OCI-LY7 (cell line): ENCODE data around the gene OR1F1. TPM values are rescaled to one million over a fixed set of nuclear protein-coding genes. Genes with fewer than 3 reads are reported as not detected.

Experiments
- BruUV-seq: library from RNA; stranded (reverse); fragments of 400-500 nt; replicated peaks from 2 replicates; lab custom pipeline; 2021; lab: Mats Ljungman, UMichigan
- CTCF ChIA-PET: fragments of 300-600 bp; sonication (Branson Sonifier 250); formaldehyde crosslinking; loops from one replicate; lab custom pipeline; 2022; ENCODE audit warnings: antibody characterized with exemption; ENCODE audit not compliant: unreplicated experiment; lab: Charles Lee
- POLR2A ChIA-PET: fragments of 300-600 bp; sonication (Branson Sonifier 250); formaldehyde crosslinking; loops from one replicate; lab custom pipeline; 2022; ENCODE audit warnings: antibody characterized with exemption; lab: Charles Lee
- DNase-seq: peaks from one replicate; pipeline ENCODE4 v3.0.0-alpha.2; 2015; ENCODE audit warnings: low spot score
- H2AFZ ChIP-seq: fragments of 200-600 bp; sonication (generic), shearing (Covaris generic); 2 replicates; pipeline ENCODE4 v1.6.1; 2014; ENCODE audit warnings: mild to moderate bottlenecking, antibody characterized with exemption, low read length, moderate library complexity
- H3K27ac ChIP-seq: fragments of 200-600 bp; sonication (generic); 2 replicates; pipeline ENCODE4 v1.5.1; 2014; ENCODE audit warnings: mixed run types, low read depth, mild to moderate bottlenecking, moderate library complexity, low read length, inconsistent platforms; ENCODE audit not compliant: poor library complexity, severe bottlenecking
- H3K36me3 ChIP-seq: fragments of 200-600 bp; sonication (generic); 2 replicates; pipeline ENCODE4 v1.6.1; 2014; ENCODE audit warnings: mild to moderate bottlenecking, antibody characterized with exemption, low read length, moderate library complexity, mixed read lengths; ENCODE audit not compliant: insufficient read depth
- H3K4me1 ChIP-seq: fragments of 200-600 bp; sonication (generic); 2 replicates; pipeline ENCODE4 v1.5.1; 2014; ENCODE audit warnings: mild to moderate bottlenecking, low read length; ENCODE audit not compliant: insufficient read depth, poor library complexity, severe bottlenecking
- H3K4me2 ChIP-seq: fragments of 200-600 bp; sonication (generic); 2 replicates; pipeline ENCODE4 v1.6.1; 2014; ENCODE audit warnings: mild to moderate bottlenecking, low read length
- H3K4me3 ChIP-seq: fragments of 200-600 bp; sonication (generic); 2 replicates; pipeline ENCODE4 v1.5.1; 2014; ENCODE audit warnings: mild to moderate bottlenecking, low read depth, low read length; ENCODE audit not compliant: poor library complexity, severe bottlenecking
- H3K79me2 ChIP-seq: fragments of 200-600 bp; sonication (generic); 2 replicates; pipeline ENCODE4 v1.6.1; 2016; ENCODE audit warnings: low read depth, mild to moderate bottlenecking, low read length, moderate library complexity, mixed read lengths; ENCODE audit not compliant: insufficient read depth
- H3K9me2 ChIP-seq: fragments of 200-600 bp; sonication (generic); 2 replicates; pipeline ENCODE4 v1.6.1; 2016; ENCODE audit warnings: mild to moderate bottlenecking, low read length, mixed read lengths; ENCODE audit not compliant: insufficient read depth
- H3K9me3 ChIP-seq: fragments of 200-600 bp; sonication (generic); 2 replicates; pipeline ENCODE4 v1.6.1; 2014; ENCODE audit warnings: mild to moderate bottlenecking, mixed run types, low read length, mixed read lengths
- H4K20me1 ChIP-seq: fragments of 200-600 bp; sonication (generic); 2 replicates; pipeline ENCODE4 v1.6.1; 2014; ENCODE audit warnings: mild to moderate bottlenecking, antibody characterized with exemption, low read length, moderate library complexity, mixed read lengths; ENCODE audit not compliant: insufficient read depth
- EZH2phosphoT487 ChIP-seq: fragments of 200-600 bp; sonication (generic); IDR thresholded peaks from 2 replicates; pipeline ENCODE4 v1.6.1; 2018; ENCODE audit warnings: low read depth, borderline replicate concordance, mild to moderate bottlenecking, mixed run types, antibody characterized with exemption, low read length, moderate library complexity, mixed read lengths
- intact Hi-C: fragments of 100-400 bp; cut with micrococcal nuclease; formaldehyde crosslinking; loops from one replicate; pipeline ENCODE4 v1.10.0; 2022; ENCODE audit not compliant: unreplicated experiment
- total RNA-seq, 2 experiments: library from RNA; depleted of rRNA in 1 of 2; stranded (reverse); fragments of >200 nt in 1 of 2; shearing (Covaris generic) in 1 of 2; gene quantifications; 2 replicates each; pipeline ENCODE4 v1.2.3, GENCODE V29; 2014 to 2022
- TF ChIP-seq, protein P1 (sequence below): fragments of 200-600 bp; sonication (generic); conservative IDR thresholded peaks from 2 replicates; pipeline ENCODE4 v1.5.1; 2014; ENCODE audit warnings: mild to moderate bottlenecking, antibody characterized with exemption, low read length, moderate library complexity, mixed read lengths

The OR1F1 gene
- total RNA-seq, 2 experiments from 2014 or later, result not detected

DNA sequence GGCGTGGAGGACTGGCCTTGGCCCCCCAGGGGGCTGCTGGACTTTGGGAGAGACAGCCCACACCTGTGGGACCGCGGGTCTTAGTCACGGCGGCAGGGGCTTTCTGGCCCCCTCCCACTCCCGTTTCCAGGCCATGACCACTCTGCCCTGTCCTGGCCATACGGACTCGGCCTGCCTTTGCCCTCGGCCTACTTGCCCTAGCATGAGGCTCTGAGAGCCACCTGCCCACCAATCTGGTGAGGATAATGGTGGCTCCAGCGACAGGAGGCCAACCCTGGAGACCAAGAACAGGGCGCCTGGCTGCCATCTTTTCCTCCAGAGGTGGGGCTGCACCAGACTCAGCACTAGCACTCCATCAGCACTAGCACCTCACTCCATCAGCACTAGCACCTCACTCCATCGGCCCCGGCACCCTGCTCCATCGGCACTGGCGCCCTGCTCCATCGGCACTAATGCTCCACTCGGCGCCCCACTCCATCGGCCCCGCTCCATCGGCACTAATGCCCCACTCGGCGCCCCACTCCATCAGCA is 46.2 kb upstream of the OR1F1 start:
- no TSS peak for BruUV-seq
- Histone ChIP-seq H3K9me3 (no peaks in the 10 kb centered on the region), H3K27ac (no peak overlapping the region), H3K4me1 (no peaks in the 10 kb centered on the region), H4K20me1 (no peaks in the 10 kb centered on the region), H3K79me2 (no peaks in the 10 kb centered on the region), H3K4me3 (no peak overlapping the region), H2AFZ (no peak overlapping the region), H3K4me2 (no peak overlapping the region), H3K9me2 (no peaks in the 10 kb centered on the region), H3K36me3 (peaks cover 6% of the 10 kb centered on the region; the same call in 1 of the 2 replicates)
- intact Hi-C loops, result no loop called here
- POLR2A ChIA-PET, result no interaction called here
- CTCF ChIA-PET, result no interaction called here
- no peak for DNase-seq
- TF ChIP-seq, protein P1, sequence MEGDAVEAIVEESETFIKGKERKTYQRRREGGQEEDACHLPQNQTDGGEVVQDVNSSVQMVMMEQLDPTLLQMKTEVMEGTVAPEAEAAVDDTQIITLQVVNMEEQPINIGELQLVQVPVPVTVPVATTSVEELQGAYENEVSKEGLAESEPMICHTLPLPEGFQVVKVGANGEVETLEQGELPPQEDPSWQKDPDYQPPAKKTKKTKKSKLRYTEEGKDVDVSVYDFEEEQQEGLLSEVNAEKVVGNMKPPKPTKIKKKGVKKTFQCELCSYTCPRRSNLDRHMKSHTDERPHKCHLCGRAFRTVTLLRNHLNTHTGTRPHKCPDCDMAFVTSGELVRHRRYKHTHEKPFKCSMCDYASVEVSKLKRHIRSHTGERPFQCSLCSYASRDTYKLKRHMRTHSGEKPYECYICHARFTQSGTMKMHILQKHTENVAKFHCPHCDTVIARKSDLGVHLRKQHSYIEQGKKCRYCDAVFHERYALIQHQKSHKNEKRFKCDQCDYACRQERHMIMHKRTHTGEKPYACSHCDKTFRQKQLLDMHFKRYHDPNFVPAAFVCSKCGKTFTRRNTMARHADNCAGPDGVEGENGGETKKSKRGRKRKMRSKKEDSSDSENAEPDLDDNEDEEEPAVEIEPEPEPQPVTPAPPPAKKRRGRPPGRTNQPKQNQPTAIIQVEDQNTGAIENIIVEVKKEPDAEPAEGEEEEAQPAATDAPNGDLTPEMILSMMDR, result no peak
- TF ChIP-seq EZH2phosphoT487, result no peak

- Histone ChIP-seq H3K4me3 (no peak overlapping the region), H3K36me3 (peaks cover 6% of the 10 kb centered on the region; the same call in 1 of the 2 replicates), H3K9me3 (no peaks in the 10 kb centered on the region), H4K20me1 (no peaks in the 10 kb centered on the region), H3K27ac (no peak overlapping the region), H3K79me2 (no peaks in the 10 kb centered on the region), H3K9me2 (no peaks in the 10 kb centered on the region), H2AFZ (no peak overlapping the region), H3K4me2 (no peak overlapping the region), H3K4me1 (no peaks in the 10 kb centered on the region)
- POLR2A ChIA-PET, result no interaction called here
- intact Hi-C loops, result no loop called here
- TF ChIP-seq, protein P1, result no peak
- TF ChIP-seq EZH2phosphoT487, result no peak
- no peak for DNase-seq
- CTCF ChIA-PET, result no interaction called here
- TSS peak; percentile 29 for BruUV-seq
Measured at GRCh38 chr16:3142327-3142726, 45.7 kb upstream of the OR1F1 start.

GRCh38 chr16:3142770-3143169 is 45.2 kb upstream of the OR1F1 start:
- no TSS peak for BruUV-seq
- CTCF ChIA-PET, result no interaction called here
- POLR2A ChIA-PET, result no interaction called here

More at GRCh38 chr16:3142770-3143169, 45.2 kb upstream of the OR1F1 start:
- Histone ChIP-seq H3K27ac (no peak overlapping the region), H3K4me2 (no peak overlapping the region), H2AFZ (no peak overlapping the region), H4K20me1 (no peaks in the 10 kb centered on the region), H3K9me3 (no peaks in the 10 kb centered on the region), H3K4me3 (no peak overlapping the region), H3K9me2 (no peaks in the 10 kb centered on the region), H3K36me3 (peaks cover 6% of the 10 kb centered on the region; the same call in 1 of the 2 replicates), H3K79me2 (no peaks in the 10 kb centered on the region), H3K4me1 (no peaks in the 10 kb centered on the region)
- no peak for TF ChIP-seq EZH2phosphoT487
- TF ChIP-seq, protein P1, result no peak
- intact Hi-C loops, result no loop called here
- DNase-seq, result no peak
